HepG2 (cell line): ENCODE measurements around the gene HSD11B2. TPM values are rescaled to one million over a fixed set of nuclear protein-coding genes. Genes with fewer than 3 reads are reported as not detected.

ENCODE experiments used
- CEBPG ChIP-seq: IDR thresholded peaks from 2 replicates; pipeline ENCODE4 v1.6.1; 2016
- CHCHD3 ChIP-seq: sonication (generic); formaldehyde crosslinking; IDR thresholded peaks from 2 replicates; pipeline ENCODE4 v1.8.0; 2022; ENCODE audit warnings: mild to moderate bottlenecking, missing genetic modification reagents, moderate library complexity
- GATAD1 ChIP-seq: IDR thresholded peaks from 2 replicates; pipeline ENCODE4 v1.6.1; 2016; ENCODE audit warnings: missing genetic modification reagents, missing compliant biosample characterization
- HES4 ChIP-seq: sonication (generic); formaldehyde crosslinking; IDR thresholded peaks from 2 replicates; pipeline ENCODE4 v1.9.0; 2021; ENCODE audit warnings: mild to moderate bottlenecking, missing genetic modification reagents, borderline replicate concordance
- KDM4B ChIP-seq: sonication (generic); formaldehyde crosslinking; IDR thresholded peaks from 2 replicates; pipeline ENCODE4 v1.4.0; 2020; ENCODE audit warnings: missing genetic modification reagents
- MED8 ChIP-seq: sonication (generic); formaldehyde crosslinking; IDR thresholded peaks from 2 replicates; pipeline ENCODE4 v1.8.1; 2023; ENCODE audit warnings: mild to moderate bottlenecking, missing genetic modification reagents; ENCODE audit not compliant: insufficient replicate concordance
- NFYB ChIP-seq: sonication (generic); formaldehyde crosslinking; IDR thresholded peaks from 2 replicates; pipeline ENCODE4 v1.4.0; 2020; ENCODE audit warnings: missing genetic modification reagents
- RARA ChIP-seq: IDR thresholded peaks from 2 replicates; pipeline ENCODE4 v1.6.1; 2016; ENCODE audit warnings: missing genetic modification reagents, missing compliant biosample characterization
- RBM22 ChIP-seq: fragments of 200-400 bp; formaldehyde crosslinking; optimal IDR thresholded peaks from 2 replicates; pipeline ENCODE3; 2017; ENCODE audit warnings: mild to moderate bottlenecking, low read length, moderate library complexity
- SAP130 ChIP-seq: IDR thresholded peaks from 2 replicates; pipeline ENCODE4 v1.6.1; 2016; ENCODE audit warnings: low read depth
- TCF12 ChIP-seq, 2 experiments: fragments of 450-650 bp in 1 of 2; sonication (generic) in 1 of 2; formaldehyde crosslinking in 1 of 2; IDR thresholded peaks; 2 replicates each; pipeline versions ENCODE4 v1.6.1 to v1.8.0; 2017 to 2022; ENCODE audit warnings: antibody characterized with exemption in 1 of 2, mild to moderate bottlenecking in 1 of 2, missing genetic modification reagents in 1 of 2, moderate library complexity in 1 of 2
- U2AF1 ChIP-seq: fragments of 200-400 bp; formaldehyde crosslinking; optimal IDR thresholded peaks from 2 replicates; pipeline ENCODE3; 2017; ENCODE audit warnings: mild to moderate bottlenecking, low read depth, low read length
- ZNF143 ChIP-seq: sonication (generic); formaldehyde crosslinking; IDR thresholded peaks from 2 replicates; pipeline ENCODE4 v1.4.0; 2020; ENCODE audit warnings: missing genetic modification reagents
- ZNF235 ChIP-seq: sonication (generic); formaldehyde crosslinking; IDR thresholded peaks from 2 replicates; pipeline ENCODE4 v1.8.1; 2023; ENCODE audit warnings: mild to moderate bottlenecking, missing genetic modification reagents, borderline replicate concordance
- ZNF547 ChIP-seq: sonication (generic); formaldehyde crosslinking; IDR thresholded peaks from 2 replicates; pipeline ENCODE4 v1.5.1; 2020; ENCODE audit warnings: mild to moderate bottlenecking, missing genetic modification reagents
- ZNF629 ChIP-seq: sonication (generic); formaldehyde crosslinking; conservative IDR thresholded peaks from 2 replicates; pipeline ENCODE4 v1.5.0; 2020; ENCODE audit warnings: missing genetic modification reagents
- ZSCAN22 ChIP-seq: sonication (generic); formaldehyde crosslinking; IDR thresholded peaks from 2 replicates; pipeline ENCODE4 v1.4.0; 2020; ENCODE audit warnings: mild to moderate bottlenecking, missing genetic modification reagents
- polyA plus RNA-seq, 8 experiments: library from polyadenylated mRNA; depleted of rRNA in 3 of 8; stranded (reverse) in 7 of 8; unstranded in 1 of 8; fragments of >200 nt; fragmentation: Illumina TruSeq in 4 of 8; extraction: Trizol in 4 of 8; gene quantifications; 2 replicates each; pipeline versions ENCODE4 v1.2.1 to v1.2.3, GENCODE V29; 2011 to 2016; ENCODE audit warnings: low read depth in 4 of 8, missing spikeins in 1 of 8, mixed read lengths in 1 of 8; ENCODE audit not compliant: insufficient read depth in 1 of 8
- total RNA-seq, 5 experiments: library from RNA; depleted of rRNA; stranded (reverse); fragments of >200 nt; fragmentation: Illumina TruSeq; extraction: Trizol; gene quantifications; 2 replicates each; pipeline ENCODE4 v1.2.3, GENCODE V29; 2016; ENCODE audit warnings: low read depth in 1 of 5
- TF ChIP-seq, protein P1 (sequence below): sonication (generic); formaldehyde crosslinking; IDR thresholded peaks from 2 replicates; pipeline ENCODE4 v1.4.0; 2020; ENCODE audit warnings: mild to moderate bottlenecking, missing genetic modification reagents
- TF ChIP-seq, protein P2 (sequence below): sonication (generic); formaldehyde crosslinking; IDR thresholded peaks from 2 replicates; pipeline ENCODE4 v1.8.1; 2023; ENCODE audit warnings: mild to moderate bottlenecking, missing genetic modification reagents
- TF ChIP-seq, protein P3 (sequence below): sonication (generic); formaldehyde crosslinking; IDR thresholded peaks from 2 replicates; pipeline ENCODE4 v1.8.0; 2022; ENCODE audit warnings: low read depth, missing genetic modification reagents
- TF ChIP-seq, protein P4 (sequence below): sonication (generic); formaldehyde crosslinking; IDR thresholded peaks from 2 replicates; pipeline ENCODE4 v1.4.0; 2020; ENCODE audit warnings: missing genetic modification reagents

Gene HSD11B2
- total and polyA plus RNA-seq, 2 of the 13 experiments (the other 11 are each of a cell fraction or from before 2014, with no cell fraction given) = 8.9 to 13.6 TPM

DNA sequence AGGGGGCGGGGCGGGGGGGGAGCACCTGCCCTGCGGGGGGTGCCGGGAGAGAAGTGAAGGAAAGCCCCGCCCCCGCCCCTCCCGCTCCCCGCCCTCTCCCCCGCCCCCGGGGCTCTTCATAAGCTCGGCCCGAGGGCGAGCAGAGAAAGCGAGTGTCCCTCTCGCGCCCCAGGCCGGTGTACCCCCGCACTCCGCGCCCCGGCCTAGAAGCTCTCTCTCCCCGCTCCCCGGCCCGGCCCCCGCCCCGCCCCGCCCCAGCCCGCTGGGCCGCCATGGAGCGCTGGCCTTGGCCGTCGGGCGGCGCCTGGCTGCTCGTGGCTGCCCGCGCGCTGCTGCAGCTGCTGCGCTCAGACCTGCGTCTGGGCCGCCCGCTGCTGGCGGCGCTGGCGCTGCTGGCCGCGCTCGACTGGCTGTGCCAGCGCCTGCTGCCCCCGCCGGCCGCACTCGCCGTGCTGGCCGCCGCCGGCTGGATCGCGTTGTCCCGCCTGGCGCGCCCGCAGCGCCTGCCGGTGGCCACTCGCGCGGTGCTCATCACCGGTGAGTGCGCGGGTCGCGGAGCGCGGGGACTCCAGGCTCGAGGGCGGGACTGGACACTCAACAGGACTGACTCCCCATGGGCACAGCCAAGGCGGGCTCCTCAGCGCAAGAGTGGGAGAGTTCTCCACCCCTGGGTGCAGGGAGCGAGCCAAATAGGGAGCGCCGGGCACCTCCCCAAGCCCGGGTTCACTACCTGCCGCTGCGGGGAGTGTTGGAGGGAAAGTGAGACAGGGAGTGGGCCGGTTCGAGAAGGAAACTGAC is at the start of gene HSD11B2 (continued):
- no peak for TF ChIP-seq TCF12 (IDR thresholded peaks at IDR 0.05)
- TF ChIP-seq TCF12 (CRISPR knock-in tag; IDR thresholded peaks at IDR 0.05) = 0 out of 2 replicates have a peak, but pooled peaks have one; percentile 24
- TF ChIP-seq ZSCAN22 (CRISPR knock-in tag) = no peak
- TF ChIP-seq ZNF143 (CRISPR knock-in tag) = peak; percentile 31; the same call in 1 of the 2 replicates
- TF ChIP-seq HES4 (CRISPR knock-in tag) = peak; percentile 63; the same call in 1 of the 2 replicates
- 0 out of 2 replicates have a peak, but pooled peaks have one; percentile 6 for TF ChIP-seq GATAD1
- 0 out of 2 replicates have a peak, but pooled peaks have one; percentile 38 for TF ChIP-seq ZNF547 (CRISPR knock-in tag)
- TF ChIP-seq SAP130 (CRISPR knock-in tag) = peak; percentile 27; the same call in 1 of the 2 replicates
- TF ChIP-seq RARA (CRISPR knock-in tag) = no peak
- TF ChIP-seq, protein P1, sequence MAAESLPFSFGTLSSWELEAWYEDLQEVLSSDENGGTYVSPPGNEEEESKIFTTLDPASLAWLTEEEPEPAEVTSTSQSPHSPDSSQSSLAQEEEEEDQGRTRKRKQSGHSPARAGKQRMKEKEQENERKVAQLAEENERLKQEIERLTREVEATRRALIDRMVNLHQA (CRISPR knock-in tag) = no peak
- peak; percentile 23; the same call in 1 of the 2 replicates for TF ChIP-seq KDM4B (CRISPR knock-in tag)
- TF ChIP-seq CEBPG = no peak
- TF ChIP-seq RBM22 = peak; percentile 32
- TF ChIP-seq ZNF235 (CRISPR knock-in tag) = 0 out of 2 replicates have a peak, but pooled peaks have one; percentile 61
- TF ChIP-seq CHCHD3 (CRISPR knock-in tag) = peak; percentile 73; the same call in 1 of the 2 replicates
- no peak; the same call in 1 of the 2 replicates for TF ChIP-seq NFYB
- TF ChIP-seq, protein P2, sequence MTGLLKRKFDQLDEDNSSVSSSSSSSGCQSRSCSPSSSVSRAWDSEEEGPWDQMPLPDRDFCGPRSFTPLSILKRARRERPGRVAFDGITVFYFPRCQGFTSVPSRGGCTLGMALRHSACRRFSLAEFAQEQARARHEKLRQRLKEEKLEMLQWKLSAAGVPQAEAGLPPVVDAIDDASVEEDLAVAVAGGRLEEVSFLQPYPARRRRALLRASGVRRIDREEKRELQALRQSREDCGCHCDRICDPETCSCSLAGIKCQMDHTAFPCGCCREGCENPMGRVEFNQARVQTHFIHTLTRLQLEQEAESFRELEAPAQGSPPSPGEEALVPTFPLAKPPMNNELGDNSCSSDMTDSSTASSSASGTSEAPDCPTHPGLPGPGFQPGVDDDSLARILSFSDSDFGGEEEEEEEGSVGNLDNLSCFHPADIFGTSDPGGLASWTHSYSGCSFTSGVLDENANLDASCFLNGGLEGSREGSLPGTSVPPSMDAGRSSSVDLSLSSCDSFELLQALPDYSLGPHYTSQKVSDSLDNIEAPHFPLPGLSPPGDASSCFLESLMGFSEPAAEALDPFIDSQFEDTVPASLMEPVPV = no peak; the same call in 1 of the 2 replicates
- TF ChIP-seq U2AF1 = peak; percentile 20
- TF ChIP-seq, protein P3, sequence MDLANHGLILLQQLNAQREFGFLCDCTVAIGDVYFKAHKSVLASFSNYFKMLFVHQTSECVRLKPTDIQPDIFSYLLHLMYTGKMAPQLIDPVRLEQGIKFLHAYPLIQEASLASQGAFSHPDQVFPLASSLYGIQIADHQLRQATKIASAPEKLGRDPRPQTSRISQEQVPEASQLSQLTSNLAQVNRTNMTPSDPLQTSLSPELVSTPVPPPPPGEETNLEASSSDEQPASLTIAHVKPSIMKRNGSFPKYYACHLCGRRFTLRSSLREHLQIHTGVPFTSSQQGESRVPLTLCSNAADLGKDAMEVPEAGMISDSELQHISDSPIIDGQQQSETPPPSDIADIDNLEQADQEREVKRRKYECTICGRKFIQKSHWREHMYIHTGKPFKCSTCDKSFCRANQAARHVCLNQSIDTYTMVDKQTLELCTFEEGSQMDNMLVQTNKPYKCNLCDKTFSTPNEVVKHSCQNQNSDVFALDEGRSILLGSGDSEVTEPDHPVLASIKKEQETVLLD (CRISPR knock-in tag) = peak; percentile 69; the same call in 1 of the 2 replicates
- TF ChIP-seq ZNF629 = 0 out of 2 replicates have a peak, but pooled peaks have one; percentile 5
- no peak for TF ChIP-seq MED8 (CRISPR knock-in tag)
- TF ChIP-seq, protein P4, sequence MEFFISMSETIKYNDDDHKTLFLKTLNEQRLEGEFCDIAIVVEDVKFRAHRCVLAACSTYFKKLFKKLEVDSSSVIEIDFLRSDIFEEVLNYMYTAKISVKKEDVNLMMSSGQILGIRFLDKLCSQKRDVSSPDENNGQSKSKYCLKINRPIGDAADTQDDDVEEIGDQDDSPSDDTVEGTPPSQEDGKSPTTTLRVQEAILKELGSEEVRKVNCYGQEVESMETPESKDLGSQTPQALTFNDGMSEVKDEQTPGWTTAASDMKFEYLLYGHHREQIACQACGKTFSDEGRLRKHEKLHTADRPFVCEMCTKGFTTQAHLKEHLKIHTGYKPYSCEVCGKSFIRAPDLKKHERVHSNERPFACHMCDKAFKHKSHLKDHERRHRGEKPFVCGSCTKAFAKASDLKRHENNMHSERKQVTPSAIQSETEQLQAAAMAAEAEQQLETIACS (CRISPR knock-in tag) = peak; percentile 32; the same call in 1 of the 2 replicates
